ENCODE data around the gene DDI2.

The DDI2 gene

GRCh38 chr1:15702722-15703550, 85.7 kb downstream of the DDI2 start:
- no peak for DNase-seq (ENCODE audit: low read depth)

- no peak for DNase-seq (ENCODE audit: low read depth)
Measured at GRCh38 chr1:15703562-15703961, 86.3 kb downstream of the DDI2 start.

- no peak for DNase-seq (ENCODE audit: low read depth)
Measured at GRCh38 chr1:15704526-15705183, 87.4 kb downstream of the DDI2 start.

- no peak for DNase-seq (ENCODE audit: low read depth)
Measured at GRCh38 chr1:15705184-15705566, 87.9 kb downstream of the DDI2 start.

GRCh38 chr1:15706751-15707150, 89.5 kb downstream of the DDI2 start:
- DNase-seq (ENCODE audit: low read depth) = no peak

- DNase-seq (ENCODE audit: low read depth) = no peak
Measured at GRCh38 chr1:15707239-15707925, 90.1 kb downstream of the DDI2 start.

GRCh38 chr1:15708486-15709137, 91.4 kb downstream of the DDI2 start:
- no peak for DNase-seq (ENCODE audit: low read depth)

- DNase-seq (ENCODE audit: low read depth) = no peak
Measured at GRCh38 chr1:15709226-15709625, 92.0 kb downstream of the DDI2 start.

- no peak for DNase-seq (ENCODE audit: low read depth)
Measured at GRCh38 chr1:15712168-15712567, 94.9 kb downstream of the DDI2 start.

GRCh38 chr1:15714406-15715136, 97.3 kb downstream of the DDI2 start:
- DNase-seq (ENCODE audit: low read depth) = no peak

- DNase-seq (ENCODE audit: low read depth) = no peak
Measured at GRCh38 chr1:15717418-15718125, 100.3 kb downstream of the DDI2 start.

- DNase-seq (ENCODE audit: low read depth) = no peak
Measured at GRCh38 chr1:15718199-15718601, 100.9 kb downstream of the DDI2 start.
